ENCODE data around the gene MTA1. TPM values are rescaled to one million over a fixed set of nuclear protein-coding genes. Genes with fewer than 3 reads are reported as not detected.
A peak's percentile ranks its signal among the peaks of the same experiment; 100 is the strongest.

MTA1 gene
- total and polyA plus RNA-seq, 2 experiments from 2014 or later: 110 to 208 TPM

DNA sequence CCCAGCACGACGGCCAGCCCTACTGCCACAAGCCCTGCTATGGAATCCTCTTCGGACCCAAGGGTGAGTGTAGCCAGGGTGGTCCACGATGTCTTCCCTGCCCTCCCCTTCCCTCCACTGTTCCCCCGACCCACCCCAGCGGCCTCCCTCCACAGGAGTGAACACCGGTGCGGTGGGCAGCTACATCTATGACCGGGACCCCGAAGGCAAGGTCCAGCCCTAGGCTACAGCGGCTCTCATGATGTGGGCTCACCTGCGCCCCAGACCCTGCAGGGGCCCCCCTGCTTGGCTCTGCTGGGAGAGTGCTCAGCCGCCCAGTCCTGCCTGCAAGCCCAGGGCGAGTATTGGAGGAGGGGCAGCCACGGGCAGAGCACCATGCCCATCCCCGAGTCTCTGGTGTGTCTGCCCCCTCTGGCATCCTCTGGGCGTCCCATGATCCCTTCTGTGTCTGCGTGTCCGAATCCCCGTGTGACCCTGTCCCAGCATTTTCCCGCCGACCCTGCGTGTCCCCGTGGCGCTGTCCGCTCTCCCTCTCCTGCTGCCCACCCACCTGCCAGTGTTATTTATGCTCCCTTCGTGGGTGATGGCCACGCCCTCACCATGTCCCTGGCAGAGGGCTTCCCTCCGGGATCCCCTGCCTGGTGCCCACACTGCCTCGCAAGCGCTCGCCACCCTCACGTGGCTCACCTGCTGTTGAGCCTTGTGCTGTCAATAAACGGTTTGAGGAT is 60.0 kb downstream of the MTA1 start:
- no peak overlapping the region for H3K4me3 ChIP-seq
- peaks cover 61% of the 10 kb centered on the region for H3K4me1 ChIP-seq (ENCODE audit: low read depth)
- H3K27me3 ChIP-seq: peaks cover 14% of the 10 kb centered on the region
- H3K9me3 ChIP-seq (ENCODE audit: low read depth): no peaks in the 10 kb centered on the region
- peak overlapping the region; percentile 87 for H3K27ac ChIP-seq
- peaks cover 8% of the 10 kb centered on the region for H3K36me3 ChIP-seq
- DNase-seq (ENCODE audit: low read depth in 1 of 2, low spot score in 1 of 2): no peak
- TF ChIP-seq, protein P1, sequence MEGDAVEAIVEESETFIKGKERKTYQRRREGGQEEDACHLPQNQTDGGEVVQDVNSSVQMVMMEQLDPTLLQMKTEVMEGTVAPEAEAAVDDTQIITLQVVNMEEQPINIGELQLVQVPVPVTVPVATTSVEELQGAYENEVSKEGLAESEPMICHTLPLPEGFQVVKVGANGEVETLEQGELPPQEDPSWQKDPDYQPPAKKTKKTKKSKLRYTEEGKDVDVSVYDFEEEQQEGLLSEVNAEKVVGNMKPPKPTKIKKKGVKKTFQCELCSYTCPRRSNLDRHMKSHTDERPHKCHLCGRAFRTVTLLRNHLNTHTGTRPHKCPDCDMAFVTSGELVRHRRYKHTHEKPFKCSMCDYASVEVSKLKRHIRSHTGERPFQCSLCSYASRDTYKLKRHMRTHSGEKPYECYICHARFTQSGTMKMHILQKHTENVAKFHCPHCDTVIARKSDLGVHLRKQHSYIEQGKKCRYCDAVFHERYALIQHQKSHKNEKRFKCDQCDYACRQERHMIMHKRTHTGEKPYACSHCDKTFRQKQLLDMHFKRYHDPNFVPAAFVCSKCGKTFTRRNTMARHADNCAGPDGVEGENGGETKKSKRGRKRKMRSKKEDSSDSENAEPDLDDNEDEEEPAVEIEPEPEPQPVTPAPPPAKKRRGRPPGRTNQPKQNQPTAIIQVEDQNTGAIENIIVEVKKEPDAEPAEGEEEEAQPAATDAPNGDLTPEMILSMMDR (IDR thresholded peaks at IDR 0.05; ENCODE audit: low read depth, low read length): no peak

DNA sequence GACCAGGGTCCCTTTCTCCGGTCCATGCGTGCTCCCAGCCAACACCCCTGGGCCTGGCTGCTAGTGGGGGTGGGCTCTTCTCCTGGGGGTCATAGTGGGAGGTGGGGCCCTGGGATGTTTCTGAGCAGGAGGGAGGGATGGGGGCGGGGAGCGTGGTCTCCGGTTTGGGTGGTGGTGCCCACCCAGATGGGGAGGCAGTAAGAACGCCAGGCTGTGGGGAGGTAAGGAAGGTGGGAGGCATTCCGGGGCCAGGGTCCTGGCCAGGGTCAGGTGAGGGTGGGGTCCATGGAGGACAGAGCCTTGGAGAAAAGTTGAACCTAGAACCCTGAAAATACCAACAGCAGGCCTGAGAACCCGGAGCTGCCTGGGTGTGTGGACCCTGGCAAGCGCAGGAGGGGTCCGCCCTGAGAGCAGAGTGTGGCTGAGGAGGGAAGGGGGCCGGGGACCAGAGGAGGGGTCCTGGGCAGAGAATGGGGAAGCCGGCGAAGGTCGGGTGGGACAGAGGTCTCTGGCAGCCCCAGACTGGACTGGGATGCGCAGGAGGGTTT is 60.6 kb downstream of the MTA1 start:
- peaks cover 8% of the 10 kb centered on the region for H3K36me3 ChIP-seq
- H3K4me1 ChIP-seq (ENCODE audit: low read depth): peaks cover 68% of the 10 kb centered on the region
- TF ChIP-seq, protein P1 (IDR thresholded peaks at IDR 0.05; ENCODE audit: low read depth, low read length): no peak
- no peaks in the 10 kb centered on the region for H3K9me3 ChIP-seq (ENCODE audit: low read depth)
- H3K27ac ChIP-seq: peak overlapping the region; percentile 71
- peaks cover 14% of the 10 kb centered on the region for H3K27me3 ChIP-seq
- H3K4me3 ChIP-seq: no peak overlapping the region
- DNase-seq (ENCODE audit: low read depth in 1 of 2, low spot score in 1 of 2): no peak

DNA sequence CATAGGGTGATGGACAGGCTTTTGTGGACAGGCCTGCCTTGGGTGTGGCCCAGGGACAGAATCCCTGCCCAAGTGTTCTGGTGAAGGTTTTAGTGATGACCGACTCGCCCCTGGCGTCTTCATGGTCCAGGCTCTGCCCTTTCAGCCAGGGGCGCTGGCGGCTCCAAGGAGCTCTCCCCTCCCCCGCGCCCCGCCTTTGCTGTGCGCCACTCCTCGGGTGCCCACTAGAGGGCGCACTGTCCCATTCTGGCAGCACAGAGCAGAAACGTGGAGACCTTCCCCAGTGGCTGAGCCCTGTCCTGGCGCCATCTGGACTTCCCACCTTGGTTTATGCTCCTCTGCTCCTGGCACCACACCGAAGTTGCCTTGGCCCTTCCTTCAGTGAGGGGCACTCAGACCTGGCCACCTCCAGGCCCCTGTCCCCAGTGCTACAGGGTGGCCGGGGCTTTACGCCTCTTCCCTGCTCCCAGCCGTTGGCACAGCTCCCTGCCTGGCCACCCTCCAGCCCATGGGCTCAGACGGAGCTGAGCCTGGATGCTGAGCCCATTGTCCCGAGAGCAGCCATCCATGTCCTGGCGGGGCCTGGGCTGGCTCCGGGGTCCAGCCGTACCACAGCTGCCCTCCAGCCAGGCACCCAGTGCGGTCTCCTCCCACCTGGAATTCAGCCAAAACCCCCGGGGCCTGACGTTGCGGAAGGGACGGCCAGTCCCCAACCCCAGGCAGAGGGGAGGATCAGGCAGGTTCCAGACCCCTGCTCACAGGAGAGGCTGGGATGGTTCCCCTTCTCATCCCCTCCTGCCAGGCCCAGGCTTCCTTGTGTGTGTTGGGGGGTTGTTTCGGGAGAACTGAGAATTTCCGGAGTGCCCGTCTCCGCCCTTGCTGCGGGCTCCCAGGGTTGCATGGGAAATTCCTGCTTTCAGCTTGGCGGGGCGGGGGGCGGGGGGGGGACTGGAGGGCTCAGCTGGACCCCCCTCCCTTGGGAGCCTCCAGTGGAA is 61.5 kb downstream of the MTA1 start:
- TF ChIP-seq, protein P1 (IDR thresholded peaks at IDR 0.05; ENCODE audit: low read depth, low read length): peak; percentile 99
- Histone ChIP-seq H3K4me3 (no peak overlapping the region), H3K27me3 (peaks cover 14% of the 10 kb centered on the region), H3K4me1 (ENCODE audit: low read depth) (peaks cover 75% of the 10 kb centered on the region), H3K27ac (peak overlapping the region; percentile 71), H3K9me3 (ENCODE audit: low read depth) (no peaks in the 10 kb centered on the region), H3K36me3 (peaks cover 8% of the 10 kb centered on the region)
- peak; percentile 93 for DNase-seq (ENCODE audit: low read depth in 1 of 2, low spot score in 1 of 2)

DNA sequence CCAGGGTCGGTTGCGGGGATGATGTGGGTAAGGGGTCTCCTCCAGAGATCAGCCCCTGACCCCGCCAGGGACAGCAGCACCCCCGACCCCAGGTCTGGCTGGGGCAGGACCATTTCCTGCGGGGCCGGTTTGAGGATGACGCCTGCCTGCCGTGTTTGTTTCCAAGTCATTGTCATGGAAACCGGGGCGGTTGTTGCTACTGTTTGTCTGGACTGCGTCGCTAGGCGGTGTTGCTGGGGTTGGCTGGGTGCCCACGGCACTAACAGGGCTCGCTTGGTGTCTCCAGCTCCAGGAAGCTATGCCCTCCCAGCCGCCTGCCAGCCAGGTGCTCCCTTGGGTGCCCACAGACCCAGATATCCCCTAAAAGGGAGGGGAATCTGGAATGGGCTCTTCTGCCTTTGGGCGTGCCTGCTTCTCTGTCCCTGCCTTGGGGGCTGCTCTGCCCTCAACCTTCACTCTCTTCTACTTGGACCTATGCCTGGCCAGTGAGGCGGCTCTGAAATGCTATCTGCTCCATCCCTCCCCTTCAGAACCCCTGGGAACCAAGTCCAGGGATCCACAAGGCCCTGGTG is 62.3 kb downstream of the MTA1 start:
- no peak overlapping the region for H3K4me3 ChIP-seq
- peak in 1 of 2 donors; percentile 98 for DNase-seq (ENCODE audit: low read depth in 1 of 2, low spot score in 1 of 2)
- peak overlapping the region; percentile 28 for H3K27ac ChIP-seq
- peaks cover 14% of the 10 kb centered on the region for H3K27me3 ChIP-seq
- TF ChIP-seq, protein P1 (IDR thresholded peaks at IDR 0.05; ENCODE audit: low read depth, low read length): peak; percentile 37
- peaks cover 69% of the 10 kb centered on the region for H3K4me1 ChIP-seq (ENCODE audit: low read depth)
- peaks cover 8% of the 10 kb centered on the region for H3K36me3 ChIP-seq
- no peaks in the 10 kb centered on the region for H3K9me3 ChIP-seq (ENCODE audit: low read depth)

DNA sequence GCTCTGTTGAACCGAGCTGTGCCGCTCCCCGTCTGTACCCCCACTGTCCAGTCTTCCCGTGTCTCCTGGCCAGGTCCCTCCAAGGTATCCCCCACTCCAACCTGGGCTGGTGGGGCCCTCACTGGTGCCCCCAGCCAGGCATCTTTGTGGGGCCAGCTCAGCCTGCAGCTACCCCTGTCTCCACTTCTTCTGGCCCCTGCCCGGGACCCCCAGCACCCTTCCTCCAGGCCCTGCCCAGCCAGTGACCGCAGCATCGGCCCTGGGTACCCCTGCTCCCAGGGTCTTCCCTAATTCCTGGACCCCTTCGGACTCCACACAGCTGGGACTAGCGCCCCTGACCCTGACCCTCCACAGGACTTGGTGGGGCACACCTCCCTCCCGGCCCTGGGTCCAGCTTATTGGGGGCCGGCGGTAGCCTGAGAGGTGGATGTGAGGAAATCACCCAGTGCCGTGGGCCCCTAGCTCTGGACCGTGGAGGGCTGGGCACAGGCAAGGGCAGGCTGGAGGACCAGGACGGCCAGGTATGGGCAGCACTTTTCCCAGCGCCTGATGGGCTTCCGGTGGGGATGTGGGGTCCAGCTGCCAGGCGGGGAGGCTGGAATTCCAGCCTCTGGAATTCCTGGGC is 63.0 kb downstream of the MTA1 start:
- Histone ChIP-seq H3K4me3 (no peak overlapping the region), H3K27me3 (peaks cover 14% of the 10 kb centered on the region), H3K36me3 (peaks cover 8% of the 10 kb centered on the region), H3K4me1 (ENCODE audit: low read depth) (peaks cover 66% of the 10 kb centered on the region), H3K9me3 (ENCODE audit: low read depth) (no peaks in the 10 kb centered on the region), H3K27ac (peak overlapping the region; percentile 63)
- TF ChIP-seq, protein P1 (IDR thresholded peaks at IDR 0.05; ENCODE audit: low read depth, low read length): no peak
- no peak for DNase-seq (ENCODE audit: low read depth in 1 of 2, low spot score in 1 of 2)

Data from cardiac muscle cell (in vitro differentiated cells and primary cell).